Activated naive CD4-positive, alpha-beta T cell treated with anti-CD3 and anti-CD28 coated beads, Interleukin-2, amount 50 U/mL, for 24 hours (primary cell): ENCODE results near the gene SRPK3.

Experiments used
- H3K27ac Mint-ChIP-seq: one replicate; pipeline ENCODE4 v1.8.0; 2021; ENCODE audit warnings: mild to moderate bottlenecking, mixed read lengths
- H3K27me3 Mint-ChIP-seq: one replicate; pipeline ENCODE4 v1.8.0; 2021; ENCODE audit warnings: mixed read lengths
- H3K36me3 Mint-ChIP-seq: one replicate; pipeline ENCODE4 v1.8.0; 2021; ENCODE audit warnings: mixed read lengths
- H3K4me1 Mint-ChIP-seq: one replicate; pipeline ENCODE4 v1.8.0; 2021; ENCODE audit warnings: mixed read lengths
- H3K4me3 Mint-ChIP-seq: one replicate; pipeline ENCODE4 v1.8.0; 2021; ENCODE audit warnings: mild to moderate bottlenecking, mixed read lengths
- H3K9me3 Mint-ChIP-seq: one replicate; pipeline ENCODE4 v1.8.0; 2021; ENCODE audit warnings: mixed read lengths

Gene SRPK3

GRCh38 chrX:153764786-153765137 lies 16.1 kb upstream of the SRPK3 start:
- Mint-ChIP-seq H3K36me3 (no peaks in the 10 kb centered on the region), H3K27ac (no peak overlapping the region), H3K4me3 (no peak overlapping the region), H3K27me3 (no peaks in the 10 kb centered on the region), H3K4me1 (peaks cover 13% of the 10 kb centered on the region), H3K9me3 (no peaks in the 10 kb centered on the region)

DNA sequence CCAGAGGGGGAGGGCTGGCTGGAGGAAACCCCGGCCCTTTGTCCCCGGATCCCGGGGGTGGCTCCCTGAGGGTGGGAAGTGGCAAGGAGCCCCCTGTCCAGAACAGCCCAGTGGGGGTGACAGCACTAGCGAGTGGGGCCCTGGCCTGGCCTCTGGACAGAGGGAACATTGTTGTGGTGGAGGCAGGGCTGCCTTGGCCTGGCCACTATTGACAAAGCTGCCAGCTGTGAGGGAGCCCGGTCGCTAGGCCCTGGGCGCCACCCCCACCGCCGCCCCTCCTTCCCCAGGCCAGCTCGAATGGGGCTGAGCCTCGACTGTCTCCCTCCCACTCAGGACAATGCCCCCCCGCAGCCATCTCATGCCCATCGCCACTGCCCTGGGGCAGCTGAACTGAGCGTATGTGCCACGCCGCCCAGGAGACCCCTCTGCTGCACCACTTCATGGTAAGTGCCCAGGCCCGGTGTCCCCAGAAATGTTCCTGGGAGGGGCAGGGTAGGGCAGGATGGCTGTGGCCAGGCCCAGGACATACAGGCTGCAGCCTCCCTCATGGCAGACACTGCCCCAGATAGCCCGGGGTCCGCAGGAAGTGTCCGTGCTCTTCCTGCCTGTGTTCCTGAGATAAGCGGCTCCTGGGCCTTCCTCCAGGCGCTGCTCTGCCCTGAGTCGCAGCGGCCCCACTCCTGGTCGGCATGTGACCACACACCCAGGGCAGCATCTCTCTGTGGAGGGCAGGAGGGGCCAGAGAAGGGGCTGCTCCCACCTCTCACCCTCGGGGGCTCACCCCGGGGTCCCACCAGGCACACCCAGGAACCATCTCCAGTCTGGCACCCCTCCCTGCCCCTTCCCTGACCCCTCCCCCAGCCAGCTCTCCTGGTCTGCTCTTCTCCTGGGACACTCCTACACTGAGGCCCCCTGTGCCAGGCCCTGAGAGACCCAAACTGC lies 15.4 kb upstream of the SRPK3 start:
- Mint-ChIP-seq H3K27me3 (no peaks in the 10 kb centered on the region), H3K4me1 (peaks cover 13% of the 10 kb centered on the region), H3K36me3 (no peaks in the 10 kb centered on the region), H3K4me3 (no peak overlapping the region), H3K27ac (no peak overlapping the region), H3K9me3 (no peaks in the 10 kb centered on the region)

- H3K27me3 Mint-ChIP-seq = no peaks in the 10 kb centered on the region
- no peak overlapping the region for H3K27ac Mint-ChIP-seq
- no peaks in the 10 kb centered on the region for H3K9me3 Mint-ChIP-seq
- H3K4me3 Mint-ChIP-seq = no peak overlapping the region
- peaks cover 13% of the 10 kb centered on the region for H3K4me1 Mint-ChIP-seq
- H3K36me3 Mint-ChIP-seq = no peaks in the 10 kb centered on the region
Measured at GRCh38 chrX:153766098-153766817, 14.6 kb upstream of the SRPK3 start.

- Mint-ChIP-seq H3K4me3 (no peak overlapping the region), H3K27ac (no peak overlapping the region), H3K27me3 (no peaks in the 10 kb centered on the region), H3K36me3 (no peaks in the 10 kb centered on the region), H3K4me1 (peaks cover 13% of the 10 kb centered on the region), H3K9me3 (no peaks in the 10 kb centered on the region)
Measured at GRCh38 chrX:153766871-153767673, 13.8 kb upstream of the SRPK3 start.

DNA sequence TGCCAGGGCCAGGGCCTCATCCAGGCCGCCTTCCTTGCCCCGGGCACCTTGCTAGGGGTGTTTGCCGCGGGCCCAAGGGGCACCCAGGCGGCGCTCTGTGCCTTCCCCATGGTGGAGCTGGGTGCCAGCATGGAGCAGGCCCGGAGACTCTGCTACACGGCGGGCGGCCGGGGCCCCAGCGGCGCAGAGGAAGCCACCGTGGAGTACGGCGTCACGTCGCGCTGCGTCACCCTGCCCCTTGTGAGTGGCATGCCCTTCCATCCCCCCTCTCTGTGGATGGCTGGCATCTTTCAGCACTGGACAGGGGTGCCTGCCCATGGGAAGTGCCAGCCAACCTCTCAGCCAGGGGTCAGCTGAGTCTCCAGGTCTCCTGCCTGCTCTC lies 13.2 kb upstream of the SRPK3 start:
- no peak overlapping the region for H3K27ac Mint-ChIP-seq
- no peak overlapping the region for H3K4me3 Mint-ChIP-seq
- peaks cover 13% of the 10 kb centered on the region for H3K4me1 Mint-ChIP-seq
- no peaks in the 10 kb centered on the region for H3K9me3 Mint-ChIP-seq
- H3K36me3 Mint-ChIP-seq = no peaks in the 10 kb centered on the region
- no peaks in the 10 kb centered on the region for H3K27me3 Mint-ChIP-seq

DNA sequence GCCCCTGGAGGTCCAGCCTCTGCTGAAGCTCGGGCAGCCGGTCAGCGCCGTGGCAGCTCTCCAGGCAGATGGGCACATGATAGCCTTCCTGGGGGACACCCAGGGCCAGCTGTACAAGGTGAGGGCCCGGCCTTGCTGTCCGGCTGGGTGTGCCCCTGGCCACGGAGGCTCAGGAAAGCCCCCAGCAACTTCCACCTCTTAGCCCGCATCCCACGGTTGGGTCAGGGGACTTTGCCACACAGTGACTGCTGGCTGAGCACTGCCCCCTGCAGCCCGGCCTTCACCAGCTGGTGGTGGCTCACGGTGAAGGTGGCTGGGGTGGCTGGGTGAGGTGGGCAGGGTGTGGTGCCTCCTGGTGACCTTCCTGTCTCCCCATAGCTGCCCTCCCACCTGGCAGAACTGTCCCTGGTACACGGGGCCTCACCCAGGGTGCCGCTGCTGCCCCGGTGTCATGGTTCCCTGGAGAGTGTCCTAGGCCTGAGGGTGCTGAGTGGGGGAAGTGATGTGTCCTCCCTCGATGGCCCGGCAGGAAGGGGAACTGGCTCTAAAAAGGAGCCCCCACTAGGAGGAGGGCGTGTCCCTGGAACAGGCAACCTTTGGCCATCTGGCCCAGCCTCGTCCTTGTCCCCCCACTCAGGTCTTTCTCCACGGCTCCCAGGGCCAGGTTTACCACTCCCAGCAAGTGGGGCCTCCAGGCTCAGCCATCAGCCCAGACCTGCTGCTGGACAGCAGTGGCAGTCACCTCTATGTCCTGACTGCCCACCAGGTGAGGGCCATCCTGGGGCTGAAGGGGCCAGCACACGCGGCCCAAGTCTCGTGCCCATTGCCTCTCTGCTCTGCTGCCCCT lies 12.3 kb upstream of the SRPK3 start:
- no peak overlapping the region for H3K27ac Mint-ChIP-seq
- H3K4me3 Mint-ChIP-seq = no peak overlapping the region
- H3K36me3 Mint-ChIP-seq = no peaks in the 10 kb centered on the region

GRCh38 chrX:153769158-153769864 lies 11.5 kb upstream of the SRPK3 start:
- H3K9me3 Mint-ChIP-seq = no peaks in the 10 kb centered on the region
- H3K4me3 Mint-ChIP-seq = no peak overlapping the region
- H3K27me3 Mint-ChIP-seq = no peaks in the 10 kb centered on the region
- peaks cover 9% of the 10 kb centered on the region for H3K4me1 Mint-ChIP-seq
- no peak overlapping the region for H3K27ac Mint-ChIP-seq
- H3K36me3 Mint-ChIP-seq = no peaks in the 10 kb centered on the region

More for the DNA sequence above, 12.3 kb upstream of the SRPK3 start:
- H3K9me3 Mint-ChIP-seq = no peaks in the 10 kb centered on the region
- H3K4me1 Mint-ChIP-seq = peaks cover 13% of the 10 kb centered on the region
- no peaks in the 10 kb centered on the region for H3K27me3 Mint-ChIP-seq

DNA sequence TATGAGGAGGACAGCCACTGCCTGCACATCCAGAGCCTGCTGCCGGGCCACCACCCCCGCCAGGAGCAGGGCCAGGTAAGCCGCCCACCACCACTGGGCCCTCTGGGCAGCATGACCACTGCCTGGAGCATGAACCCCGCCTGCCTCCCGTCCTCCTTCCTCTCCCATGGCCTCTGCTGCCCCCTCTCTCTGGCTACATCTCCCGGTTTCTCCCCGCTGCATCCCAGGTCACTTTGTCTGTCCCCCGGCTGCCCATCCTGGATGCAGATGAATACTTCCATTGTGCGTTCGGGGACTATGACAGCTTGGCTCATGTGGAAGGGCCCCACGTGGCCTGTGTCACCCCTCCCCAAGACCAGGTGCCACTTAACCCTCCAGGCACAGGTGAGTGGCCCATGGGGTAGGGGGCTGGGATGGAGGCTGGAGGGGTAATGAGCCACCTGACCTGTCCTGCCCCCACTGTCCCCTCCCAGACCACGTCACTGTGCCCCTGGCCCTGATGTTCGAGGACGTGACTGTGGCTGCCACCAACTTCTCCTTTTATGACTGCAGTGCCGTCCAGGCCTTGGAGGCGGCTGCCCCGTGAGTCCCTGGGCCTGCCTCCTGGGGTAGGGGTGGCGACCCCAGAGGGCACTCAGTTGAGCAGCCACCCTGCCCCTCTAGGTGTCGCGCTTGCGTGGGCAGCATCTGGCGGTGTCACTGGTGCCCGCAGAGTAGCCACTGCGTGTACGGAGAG lies 10.8 kb upstream of the SRPK3 start:
- peaks cover 9% of the 10 kb centered on the region for H3K4me1 Mint-ChIP-seq

GRCh38 chrX:153770601-153771414 lies 10.0 kb upstream of the SRPK3 start:
- Mint-ChIP-seq H3K9me3 (no peaks in the 10 kb centered on the region), H3K4me3 (no peak overlapping the region), H3K4me1 (peaks cover 9% of the 10 kb centered on the region), H3K27me3 (no peaks in the 10 kb centered on the region), H3K27ac (no peak overlapping the region), H3K36me3 (no peaks in the 10 kb centered on the region)

More for the DNA sequence above, 10.8 kb upstream of the SRPK3 start:
- H3K36me3 Mint-ChIP-seq = no peaks in the 10 kb centered on the region
- H3K9me3 Mint-ChIP-seq = no peaks in the 10 kb centered on the region
- no peak overlapping the region for H3K4me3 Mint-ChIP-seq
- H3K27me3 Mint-ChIP-seq = no peaks in the 10 kb centered on the region
- H3K27ac Mint-ChIP-seq = no peak overlapping the region

DNA sequence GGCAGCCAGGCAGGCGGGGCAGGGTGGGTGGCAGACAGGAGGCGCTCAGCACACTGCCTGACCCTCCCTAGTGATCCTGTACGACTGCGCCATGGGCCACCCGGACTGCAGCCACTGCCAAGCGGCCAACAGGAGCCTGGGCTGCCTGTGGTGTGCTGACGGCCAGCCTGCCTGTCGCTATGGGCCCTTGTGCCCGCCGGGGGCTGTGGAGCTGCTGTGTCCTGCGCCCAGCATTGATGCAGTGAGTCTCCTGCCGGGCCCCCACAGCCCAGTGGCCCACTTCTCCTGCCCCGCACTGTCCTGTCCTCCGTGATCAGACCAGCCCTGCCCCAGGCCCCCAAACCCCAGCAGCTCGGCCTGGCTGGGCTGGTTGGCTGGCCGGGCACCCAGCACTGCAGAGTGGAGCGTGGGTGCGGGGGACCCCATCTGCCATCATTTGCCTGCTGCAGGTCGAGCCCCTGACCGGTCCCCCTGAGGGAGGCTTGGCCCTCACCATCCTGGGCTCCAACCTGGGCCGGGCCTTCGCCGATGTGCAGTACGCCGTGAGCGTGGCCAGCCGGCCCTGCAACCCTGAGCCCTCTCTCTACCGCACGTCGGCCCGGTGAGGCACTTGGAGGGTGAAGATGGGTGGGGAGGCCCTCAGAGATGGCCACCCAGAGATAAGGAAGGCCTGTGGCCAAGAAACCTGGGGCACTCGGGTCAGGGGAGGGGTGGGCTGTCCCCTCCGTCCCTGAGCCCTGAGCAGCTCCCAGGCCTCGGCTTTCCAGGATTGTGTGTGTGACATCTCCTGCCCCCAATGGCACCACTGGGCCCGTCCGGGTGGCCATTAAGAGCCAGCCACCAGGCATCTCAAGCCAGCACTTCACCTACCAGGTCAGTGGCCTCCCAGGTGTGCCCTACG lies 9.2 kb upstream of the SRPK3 start:
- Mint-ChIP-seq H3K9me3 (no peaks in the 10 kb centered on the region), H3K4me1 (peaks cover 3% of the 10 kb centered on the region), H3K4me3 (no peak overlapping the region), H3K36me3 (no peaks in the 10 kb centered on the region), H3K27me3 (no peaks in the 10 kb centered on the region), H3K27ac (no peak overlapping the region)

DNA sequence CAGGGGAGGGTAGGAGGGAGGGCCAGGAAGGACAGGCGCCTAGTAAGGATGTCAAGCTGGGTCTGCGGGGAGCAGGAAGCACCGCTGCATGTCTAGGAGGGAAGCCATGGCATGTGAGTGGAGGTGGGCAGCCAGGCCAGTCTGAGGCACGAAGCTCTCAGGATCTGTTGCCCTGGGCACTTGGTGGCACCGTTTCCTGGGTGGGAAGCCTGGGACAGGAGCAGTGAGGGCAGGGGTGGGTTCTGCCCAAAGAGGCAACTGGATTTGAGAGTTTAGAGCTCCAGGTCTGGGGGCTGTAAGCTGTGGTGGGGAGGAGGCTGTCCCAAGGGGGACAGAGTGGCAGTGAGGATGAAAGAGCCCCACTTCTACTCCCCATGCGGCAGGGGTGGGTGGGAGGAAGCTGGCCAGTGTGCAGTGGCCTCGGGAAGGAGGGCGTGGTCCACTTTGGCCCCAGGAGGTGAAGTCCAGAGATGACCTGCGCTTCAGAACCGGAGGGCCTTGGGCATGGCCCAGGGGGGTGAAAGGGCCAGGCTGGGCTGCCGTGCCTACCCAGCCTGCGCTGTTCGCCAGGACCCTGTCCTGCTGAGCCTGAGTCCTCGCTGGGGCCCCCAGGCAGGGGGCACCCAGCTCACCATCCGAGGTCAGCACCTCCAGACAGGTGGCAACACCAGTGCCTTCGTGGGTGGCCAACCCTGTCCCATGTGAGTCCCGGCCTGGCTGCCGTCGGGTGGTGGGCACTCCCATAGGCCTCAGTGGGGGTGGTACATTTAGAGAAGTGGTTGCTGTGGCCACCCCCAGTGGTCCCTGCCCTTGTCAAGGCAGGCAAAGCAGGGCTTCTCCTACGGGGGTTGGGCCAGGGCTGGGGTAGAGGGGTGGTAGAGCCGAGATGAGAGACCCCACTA lies 8.3 kb upstream of the SRPK3 start:
- Mint-ChIP-seq H3K9me3 (no peaks in the 10 kb centered on the region), H3K36me3 (no peaks in the 10 kb centered on the region), H3K27me3 (no peaks in the 10 kb centered on the region), H3K4me3 (no peak overlapping the region), H3K4me1 (peaks cover 3% of the 10 kb centered on the region), H3K27ac (no peak overlapping the region)

- Mint-ChIP-seq H3K27me3 (no peaks in the 10 kb centered on the region), H3K9me3 (no peaks in the 10 kb centered on the region), H3K27ac (no peak overlapping the region)
Measured at GRCh38 chrX:153773218-153773611, 7.6 kb upstream of the SRPK3 start.

More at GRCh38 chrX:153773218-153773611, 7.6 kb upstream of the SRPK3 start:
- H3K36me3 Mint-ChIP-seq = no peaks in the 10 kb centered on the region
- H3K4me3 Mint-ChIP-seq = no peak overlapping the region
- no peaks in the 10 kb centered on the region for H3K4me1 Mint-ChIP-seq
